Neural cell (in vitro differentiated cells): ENCODE data around the gene GPBAR1.

ENCODE experiments used
- EP300 ChIP-seq: fragments of 450-650 bp; conservative IDR thresholded peaks from 2 replicates; pipeline ENCODE4 v1.6.1; 2014; ENCODE audit warnings: antibody characterized with exemption, mild to moderate bottlenecking, moderate library complexity; ENCODE audit not compliant: poor library complexity, severe bottlenecking
- EZH2 ChIP-seq: fragments of 200-600, 300-800 bp; shearing (Covaris generic), sonication (generic); IDR thresholded peaks from 2 replicates; pipeline ENCODE4 v1.6.1; 2014; ENCODE audit warnings: antibody characterized with exemption, low read length, borderline replicate concordance, mild to moderate bottlenecking; ENCODE audit not compliant: insufficient read depth, poor library complexity, severe bottlenecking
- POLR2AphosphoS5 ChIP-seq: IDR thresholded peaks from 2 replicates; pipeline ENCODE4 v1.6.1; 2012
- RAD21 ChIP-seq: fragments of 450-650 bp; conservative IDR thresholded peaks from 2 replicates; pipeline ENCODE4 v1.6.1; 2014; ENCODE audit warnings: antibody characterized with exemption, mild to moderate bottlenecking, moderate library complexity
- SMC3 ChIP-seq: fragments of 450-650 bp; conservative IDR thresholded peaks from 2 replicates; pipeline ENCODE4 v1.6.1; 2014; ENCODE audit warnings: antibody characterized with exemption, mild to moderate bottlenecking, moderate library complexity; ENCODE audit not compliant: poor library complexity
- TF ChIP-seq, protein P1 (sequence below): fragments of 450-650 bp; IDR thresholded peaks from 2 replicates; pipeline ENCODE4 v1.5.1; 2014; ENCODE audit warnings: antibody characterized with exemption, mild to moderate bottlenecking, moderate library complexity; ENCODE audit not compliant: poor library complexity, severe bottlenecking
- TF ChIP-seq, protein P2 (sequence below): IDR thresholded peaks from 2 replicates; pipeline ENCODE4 v1.6.1; 2012; ENCODE audit warnings: borderline replicate concordance

DNA sequence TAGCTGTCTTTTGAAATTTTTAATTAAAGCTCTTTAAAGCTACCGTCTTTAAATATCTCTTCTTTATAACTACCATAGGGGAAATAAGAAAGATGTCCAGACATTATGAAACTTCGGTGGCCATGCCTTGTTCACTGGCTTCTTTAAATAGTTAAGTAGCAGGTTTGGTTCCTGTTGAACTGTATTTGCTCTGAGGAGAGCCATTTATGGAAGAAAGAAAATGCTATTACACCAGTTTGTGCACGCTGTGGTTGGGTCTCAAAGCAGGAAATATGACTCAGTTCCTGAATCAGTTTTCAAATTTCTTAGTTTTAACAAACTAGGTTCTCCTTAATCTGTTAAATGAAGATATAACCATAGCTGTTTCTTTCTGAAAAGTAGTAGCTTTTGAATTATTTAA lies 31.6 kb upstream of the GPBAR1 start:
- TF ChIP-seq POLR2AphosphoS5, result no peak
- TF ChIP-seq EZH2, result no peak
- TF ChIP-seq, protein P1, sequence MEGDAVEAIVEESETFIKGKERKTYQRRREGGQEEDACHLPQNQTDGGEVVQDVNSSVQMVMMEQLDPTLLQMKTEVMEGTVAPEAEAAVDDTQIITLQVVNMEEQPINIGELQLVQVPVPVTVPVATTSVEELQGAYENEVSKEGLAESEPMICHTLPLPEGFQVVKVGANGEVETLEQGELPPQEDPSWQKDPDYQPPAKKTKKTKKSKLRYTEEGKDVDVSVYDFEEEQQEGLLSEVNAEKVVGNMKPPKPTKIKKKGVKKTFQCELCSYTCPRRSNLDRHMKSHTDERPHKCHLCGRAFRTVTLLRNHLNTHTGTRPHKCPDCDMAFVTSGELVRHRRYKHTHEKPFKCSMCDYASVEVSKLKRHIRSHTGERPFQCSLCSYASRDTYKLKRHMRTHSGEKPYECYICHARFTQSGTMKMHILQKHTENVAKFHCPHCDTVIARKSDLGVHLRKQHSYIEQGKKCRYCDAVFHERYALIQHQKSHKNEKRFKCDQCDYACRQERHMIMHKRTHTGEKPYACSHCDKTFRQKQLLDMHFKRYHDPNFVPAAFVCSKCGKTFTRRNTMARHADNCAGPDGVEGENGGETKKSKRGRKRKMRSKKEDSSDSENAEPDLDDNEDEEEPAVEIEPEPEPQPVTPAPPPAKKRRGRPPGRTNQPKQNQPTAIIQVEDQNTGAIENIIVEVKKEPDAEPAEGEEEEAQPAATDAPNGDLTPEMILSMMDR, result no peak
- TF ChIP-seq RAD21, result no peak
- no peak for TF ChIP-seq EP300
- TF ChIP-seq, protein P2, sequence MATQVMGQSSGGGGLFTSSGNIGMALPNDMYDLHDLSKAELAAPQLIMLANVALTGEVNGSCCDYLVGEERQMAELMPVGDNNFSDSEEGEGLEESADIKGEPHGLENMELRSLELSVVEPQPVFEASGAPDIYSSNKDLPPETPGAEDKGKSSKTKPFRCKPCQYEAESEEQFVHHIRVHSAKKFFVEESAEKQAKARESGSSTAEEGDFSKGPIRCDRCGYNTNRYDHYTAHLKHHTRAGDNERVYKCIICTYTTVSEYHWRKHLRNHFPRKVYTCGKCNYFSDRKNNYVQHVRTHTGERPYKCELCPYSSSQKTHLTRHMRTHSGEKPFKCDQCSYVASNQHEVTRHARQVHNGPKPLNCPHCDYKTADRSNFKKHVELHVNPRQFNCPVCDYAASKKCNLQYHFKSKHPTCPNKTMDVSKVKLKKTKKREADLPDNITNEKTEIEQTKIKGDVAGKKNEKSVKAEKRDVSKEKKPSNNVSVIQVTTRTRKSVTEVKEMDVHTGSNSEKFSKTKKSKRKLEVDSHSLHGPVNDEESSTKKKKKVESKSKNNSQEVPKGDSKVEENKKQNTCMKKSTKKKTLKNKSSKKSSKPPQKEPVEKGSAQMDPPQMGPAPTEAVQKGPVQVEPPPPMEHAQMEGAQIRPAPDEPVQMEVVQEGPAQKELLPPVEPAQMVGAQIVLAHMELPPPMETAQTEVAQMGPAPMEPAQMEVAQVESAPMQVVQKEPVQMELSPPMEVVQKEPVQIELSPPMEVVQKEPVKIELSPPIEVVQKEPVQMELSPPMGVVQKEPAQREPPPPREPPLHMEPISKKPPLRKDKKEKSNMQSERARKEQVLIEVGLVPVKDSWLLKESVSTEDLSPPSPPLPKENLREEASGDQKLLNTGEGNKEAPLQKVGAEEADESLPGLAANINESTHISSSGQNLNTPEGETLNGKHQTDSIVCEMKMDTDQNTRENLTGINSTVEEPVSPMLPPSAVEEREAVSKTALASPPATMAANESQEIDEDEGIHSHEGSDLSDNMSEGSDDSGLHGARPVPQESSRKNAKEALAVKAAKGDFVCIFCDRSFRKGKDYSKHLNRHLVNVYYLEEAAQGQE, result no peak
- TF ChIP-seq SMC3, result no peak
